ENCODE data around the gene KRTAP10-4.

GRCh38 chr21:44616591-44616926 lies 43.0 kb downstream of the KRTAP10-4 start:
- no peak for TF ChIP-seq EZH2phosphoT487 (IDR thresholded peaks at IDR 0.05; ENCODE audit: insufficient read depth, low read depth)
- TF ChIP-seq EZH2 (IDR thresholded peaks at IDR 0.05; ENCODE audit: insufficient read depth, poor library complexity, severe bottlenecking), result no peak

All from GM23248 (cell line).